ENCODE results near the gene WDR36. TPM values are rescaled to one million over a fixed set of nuclear protein-coding genes. Genes with fewer than 3 reads are reported as not detected.

Gene WDR36
- total RNA-seq, 4 donors from 2014 or later, result 13.7 to 26.3 (median 19.9) TPM

- no peaks in the 10 kb centered on the region for H3K27me3 ChIP-seq
- no peak overlapping the region for H3K27ac ChIP-seq (replicated peaks in 1 of 4)
- H3K36me3 ChIP-seq, result peaks cover 22 to 88% (median 64%) of the 10 kb centered on the region in 4 donors
- DNase-seq (ENCODE audit: extremely low spot score), result no peak
- 86% methylated on average over 3 of the region's 3 CpGs for WGBS
- H3K4me3 ChIP-seq, result no peak overlapping the region
- intact Hi-C loops (cut with DNase I), result no loop called here
- no peaks in the 10 kb centered on the region for H3K9me3 ChIP-seq
- TF ChIP-seq EP300 (IDR thresholded peaks at IDR 0.05) (no peak), CTCF (IDR thresholded peaks at IDR 0.05) (no peak), POLR2A (IDR thresholded peaks at IDR 0.05; ENCODE audit: low read depth) (no peak), POLR2AphosphoS5 (IDR thresholded peaks at IDR 0.05) (no peak)
- H3K4me1 ChIP-seq, result no peaks in the 10 kb centered on the region
Observed at GRCh38 chr5:111111956-111112355, 19.8 kb downstream of the WDR36 start.

DNA sequence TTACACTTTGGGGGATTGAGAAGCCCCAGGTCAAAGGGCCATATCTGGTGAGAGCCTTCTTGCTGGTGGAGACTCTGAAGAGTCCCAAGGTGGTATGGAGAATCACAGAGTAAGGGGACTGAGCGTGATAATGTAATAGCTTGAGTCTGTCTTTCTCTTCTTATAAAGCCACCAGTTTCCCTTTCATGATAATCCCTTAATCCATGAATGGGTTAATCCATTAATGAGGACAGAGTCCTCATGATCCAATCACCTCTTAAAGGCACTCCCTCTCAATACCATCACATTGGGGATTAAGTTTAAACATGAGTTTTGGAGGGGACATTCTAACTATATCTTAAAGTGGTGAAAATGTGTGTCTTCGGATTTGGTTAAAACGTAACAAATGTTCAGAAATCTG is 21.5 kb downstream of the WDR36 start:
- intact Hi-C loops (cut with DNase I), result no loop called here
- Histone ChIP-seq H3K9me3 (no peaks in the 10 kb centered on the region), H3K4me1 (no peaks in the 10 kb centered on the region), H3K27me3 (no peaks in the 10 kb centered on the region), H3K36me3 (peaks cover 22 to 87% (median 59%) of the 10 kb centered on the region in 4 donors), H3K4me3 (no peak overlapping the region), H3K27ac (replicated peaks in 1 of 4) (no peak overlapping the region)
- 93% methylated on average over 3 of the region's 3 CpGs for WGBS
- no peak for DNase-seq (ENCODE audit: extremely low spot score)
- no peak for TF ChIP-seq POLR2A (IDR thresholded peaks at IDR 0.05; ENCODE audit: low read depth)

GRCh38 chr5:111115229-111115628 is 23.1 kb downstream of the WDR36 start:
- Histone ChIP-seq H3K9me3 (no peaks in the 10 kb centered on the region), H3K27me3 (no peaks in the 10 kb centered on the region), H3K27ac (replicated peaks in 1 of 4) (no peak overlapping the region), H3K4me3 (no peak overlapping the region), H3K4me1 (no peaks in the 10 kb centered on the region), H3K36me3 (peaks cover 26 to 88% (median 58%) of the 10 kb centered on the region in 4 donors)
- DNase-seq (ENCODE audit: extremely low spot score), result no peak
- intact Hi-C loops (cut with DNase I), result no loop called here
- TF ChIP-seq POLR2A (IDR thresholded peaks at IDR 0.05; ENCODE audit: low read depth) (no peak), POLR2AphosphoS5 (IDR thresholded peaks at IDR 0.05) (no peak), EP300 (IDR thresholded peaks at IDR 0.05) (no peak), CTCF (IDR thresholded peaks at IDR 0.05) (no peak)
- 93% methylated on average over 1 of the region's 1 CpG for WGBS

- Histone ChIP-seq H3K4me3 (no peak overlapping the region), H3K27me3 (no peaks in the 10 kb centered on the region), H3K27ac (replicated peaks in 1 of 4) (no peak overlapping the region), H3K36me3 (peaks cover 32 to 87% (median 61%) of the 10 kb centered on the region in 4 donors), H3K9me3 (no peaks in the 10 kb centered on the region), H3K4me1 (no peaks in the 10 kb centered on the region)
- no peak for TF ChIP-seq CTCF (IDR thresholded peaks at IDR 0.05)
- TF ChIP-seq EP300 (IDR thresholded peaks at IDR 0.05), result no peak
- TF ChIP-seq POLR2AphosphoS5 (IDR thresholded peaks at IDR 0.05), result no peak
- TF ChIP-seq POLR2A (IDR thresholded peaks at IDR 0.05; ENCODE audit: low read depth), result no peak
- 80% methylated on average over 1 of the region's 1 CpG for WGBS
- intact Hi-C loops (cut with DNase I), result no loop called here
- no peak for DNase-seq (ENCODE audit: extremely low spot score)
Observed at GRCh38 chr5:111116550-111116949, 24.4 kb downstream of the WDR36 start.

DNA sequence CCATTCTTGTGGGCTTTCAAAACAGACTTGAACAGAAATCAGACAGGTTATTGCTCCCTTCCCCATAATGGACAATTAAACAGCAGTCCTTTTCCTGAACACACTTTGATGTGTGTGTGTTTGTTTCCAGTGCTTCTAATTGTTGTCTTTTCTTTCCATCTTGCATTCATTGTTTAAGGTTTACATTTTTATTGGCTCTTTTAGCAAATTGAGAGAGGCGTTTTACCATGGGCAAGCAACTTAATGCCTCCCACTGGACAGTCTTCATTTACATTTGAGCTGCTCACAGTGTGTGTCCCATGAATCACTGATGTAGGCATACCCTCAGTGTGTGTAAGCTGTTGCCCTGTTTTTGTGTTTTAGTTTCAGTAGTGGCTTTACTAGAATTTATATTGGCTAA is 25.0 kb downstream of the WDR36 start:
- Histone ChIP-seq H3K36me3 (peaks cover 37 to 87% (median 62%) of the 10 kb centered on the region in 4 donors), H3K4me3 (no peak overlapping the region), H3K4me1 (no peaks in the 10 kb centered on the region), H3K27me3 (no peaks in the 10 kb centered on the region), H3K27ac (replicated peaks in 1 of 4) (no peak overlapping the region), H3K9me3 (no peaks in the 10 kb centered on the region)
- intact Hi-C loops (cut with DNase I), result no loop called here
- WGBS, result 73% methylated on average over 1 of the region's 1 CpG
- no peak for DNase-seq (ENCODE audit: extremely low spot score)
- TF ChIP-seq POLR2AphosphoS5 (IDR thresholded peaks at IDR 0.05) (no peak), EP300 (IDR thresholded peaks at IDR 0.05) (no peak), CTCF (IDR thresholded peaks at IDR 0.05) (no peak), POLR2A (IDR thresholded peaks at IDR 0.05; ENCODE audit: low read depth) (no peak)
